A673 (cell line): Measurements from ENCODE around the gene TSHZ2. TPM values are rescaled to one million over a fixed set of nuclear protein-coding genes. Genes with fewer than 3 reads are reported as not detected.
A peak's percentile ranks its signal among the peaks of the same experiment; 100 is the strongest.

Experiments
- BruUV-seq: library from RNA; stranded (reverse); fragments of 400-500 nt; replicated peaks from 2 replicates; lab custom pipeline; 2021; lab: Mats Ljungman, UMichigan
- CTCF ChIA-PET: fragments of 300-600 bp; sonication (Branson Sonifier 250); formaldehyde crosslinking; loops from one replicate; lab custom pipeline; 2022; ENCODE audit warnings: antibody characterized with exemption; lab: Charles Lee
- POLR2A ChIA-PET: fragments of 300-600 bp; sonication (Branson Sonifier 250); formaldehyde crosslinking; loops from one replicate; lab custom pipeline; 2022; ENCODE audit warnings: antibody characterized with exemption; ENCODE audit not compliant: low non-redundant PET; lab: Charles Lee
- DNase-seq: peaks from one replicate; pipeline ENCODE4 v3.0.0-alpha.2; 2015; ENCODE audit warnings: low spot score
- H3K27ac ChIP-seq: fragments of 200-600 bp; sonication (generic); 2 replicates; pipeline ENCODE4 v1.5.1; 2016; ENCODE audit warnings: mixed run types, low read depth, mild to moderate bottlenecking, mixed read lengths, antibody characterized with exemption, low read length; ENCODE audit not compliant: poor library complexity, severe bottlenecking
- H3K27me3 ChIP-seq: fragments of 200-600 bp; sonication (generic); replicated peaks from 2 replicates; pipeline ENCODE4 v1.6.1; 2017; ENCODE audit warnings: mixed run types, low read depth, mild to moderate bottlenecking, mixed read lengths, antibody characterized with exemption, low read length; ENCODE audit not compliant: insufficient read depth, poor library complexity
- H3K36me3 ChIP-seq: fragments of 200-600 bp; sonication (generic); 2 replicates; pipeline ENCODE4 v1.6.1; 2016; ENCODE audit warnings: mixed run types, mild to moderate bottlenecking, mixed read lengths, antibody characterized with exemption, low read length; ENCODE audit not compliant: insufficient read depth, poor library complexity, severe bottlenecking
- H3K4me1 ChIP-seq: fragments of 200-600 bp; sonication (generic); 2 replicates; pipeline ENCODE4 v1.6.1; 2017; ENCODE audit warnings: mixed run types, mild to moderate bottlenecking, mixed read lengths, antibody characterized with exemption, low read length; ENCODE audit not compliant: insufficient read depth, poor library complexity, severe bottlenecking
- H3K4me3 ChIP-seq: fragments of 200-600 bp; sonication (generic); 2 replicates; pipeline ENCODE4 v1.5.1; 2016; ENCODE audit warnings: low read depth, mixed run types, mild to moderate bottlenecking, mixed read lengths, low read length; ENCODE audit not compliant: poor library complexity, severe bottlenecking
- H3K9me3 ChIP-seq: fragments of 200-600 bp; sonication (generic); 2 replicates; pipeline ENCODE4 v1.6.1; 2016; ENCODE audit warnings: mixed run types, low read depth, mild to moderate bottlenecking, mixed read lengths, antibody characterized with exemption, low read length; ENCODE audit not compliant: poor library complexity, severe bottlenecking
- EZH2 ChIP-seq: fragments of 200-600 bp; sonication (generic); IDR thresholded peaks from 2 replicates; pipeline ENCODE4 v1.6.1; 2017; ENCODE audit warnings: borderline replicate concordance, low read depth, mild to moderate bottlenecking, mixed read lengths, antibody characterized with exemption, low read length; ENCODE audit not compliant: poor library complexity, severe bottlenecking
- intact Hi-C: fragments of 100-400 bp; cut with micrococcal nuclease; formaldehyde crosslinking; loops from one replicate; pipeline ENCODE4 v1.10.0; 2022; ENCODE audit not compliant: unreplicated experiment
- total RNA-seq: library from RNA; stranded (reverse); gene quantifications from 2 replicates; pipeline ENCODE4 v1.2.3, GENCODE V29; 2021
- TF ChIP-seq, protein P1 (sequence below): fragments of 300-800, 200-600 bp; sonication (generic); conservative IDR thresholded peaks from 2 replicates; pipeline ENCODE4 v1.5.1; 2017; ENCODE audit warnings: low read depth, mild to moderate bottlenecking, antibody characterized with exemption, low read length, moderate library complexity, mixed read lengths

TSHZ2 gene
- total RNA-seq, 1 experiment from 2014 or later: 4.1 TPM

DNA sequence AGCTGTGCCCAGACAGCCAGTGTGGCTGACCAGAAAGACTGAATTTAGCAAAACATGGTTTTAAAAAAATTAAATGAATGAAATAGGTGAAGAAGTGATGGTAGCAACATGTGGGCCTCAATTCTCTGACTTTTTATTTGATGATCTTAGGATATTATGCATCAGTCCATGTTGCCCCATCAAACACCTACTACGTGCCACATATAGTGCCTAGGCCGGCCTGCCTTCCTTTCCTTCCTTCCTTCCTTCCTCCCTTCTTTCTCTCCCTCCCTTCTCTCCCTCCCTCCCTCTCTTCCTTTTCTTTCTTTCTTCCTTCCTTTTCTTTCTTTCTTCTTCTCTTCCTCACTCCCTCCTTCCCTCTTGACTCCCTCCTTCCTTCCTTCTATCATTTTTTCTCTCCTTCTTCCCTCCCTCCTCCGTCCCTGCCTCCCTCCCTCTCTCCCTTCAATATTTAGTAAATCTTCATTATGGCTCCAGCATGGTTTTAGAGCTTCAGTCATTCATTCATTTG lies 209.8 kb downstream of the TSHZ2 start:
- Histone ChIP-seq H3K4me1 (no peaks in the 10 kb centered on the region), H3K36me3 (no peaks in the 10 kb centered on the region), H3K9me3 (no peaks in the 10 kb centered on the region), H3K4me3 (no peak overlapping the region), H3K27me3 (no peaks in the 10 kb centered on the region), H3K27ac (no peak overlapping the region)
- intact Hi-C loops: no loop called here
- no TSS peak for BruUV-seq
- CTCF ChIA-PET: no interaction called here
- no peak for DNase-seq
- no peak for TF ChIP-seq EZH2
- TF ChIP-seq, protein P1, sequence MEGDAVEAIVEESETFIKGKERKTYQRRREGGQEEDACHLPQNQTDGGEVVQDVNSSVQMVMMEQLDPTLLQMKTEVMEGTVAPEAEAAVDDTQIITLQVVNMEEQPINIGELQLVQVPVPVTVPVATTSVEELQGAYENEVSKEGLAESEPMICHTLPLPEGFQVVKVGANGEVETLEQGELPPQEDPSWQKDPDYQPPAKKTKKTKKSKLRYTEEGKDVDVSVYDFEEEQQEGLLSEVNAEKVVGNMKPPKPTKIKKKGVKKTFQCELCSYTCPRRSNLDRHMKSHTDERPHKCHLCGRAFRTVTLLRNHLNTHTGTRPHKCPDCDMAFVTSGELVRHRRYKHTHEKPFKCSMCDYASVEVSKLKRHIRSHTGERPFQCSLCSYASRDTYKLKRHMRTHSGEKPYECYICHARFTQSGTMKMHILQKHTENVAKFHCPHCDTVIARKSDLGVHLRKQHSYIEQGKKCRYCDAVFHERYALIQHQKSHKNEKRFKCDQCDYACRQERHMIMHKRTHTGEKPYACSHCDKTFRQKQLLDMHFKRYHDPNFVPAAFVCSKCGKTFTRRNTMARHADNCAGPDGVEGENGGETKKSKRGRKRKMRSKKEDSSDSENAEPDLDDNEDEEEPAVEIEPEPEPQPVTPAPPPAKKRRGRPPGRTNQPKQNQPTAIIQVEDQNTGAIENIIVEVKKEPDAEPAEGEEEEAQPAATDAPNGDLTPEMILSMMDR: no peak
- POLR2A ChIA-PET: no interaction called here

- Histone ChIP-seq H3K27me3 (no peaks in the 10 kb centered on the region), H3K4me3 (no peak overlapping the region), H3K27ac (no peak overlapping the region), H3K9me3 (no peaks in the 10 kb centered on the region), H3K4me1 (no peaks in the 10 kb centered on the region), H3K36me3 (no peaks in the 10 kb centered on the region)
- no peak for DNase-seq
- ChIA-PET CTCF (no interaction called here), POLR2A (no interaction called here)
- TF ChIP-seq, protein P1: no peak
- no peak for TF ChIP-seq EZH2
- intact Hi-C loops: no loop called here
- no TSS peak for BruUV-seq
These were observed 211.0 kb downstream of the TSHZ2 start for GRCh38 chr20:53183181-53183580.

DNA sequence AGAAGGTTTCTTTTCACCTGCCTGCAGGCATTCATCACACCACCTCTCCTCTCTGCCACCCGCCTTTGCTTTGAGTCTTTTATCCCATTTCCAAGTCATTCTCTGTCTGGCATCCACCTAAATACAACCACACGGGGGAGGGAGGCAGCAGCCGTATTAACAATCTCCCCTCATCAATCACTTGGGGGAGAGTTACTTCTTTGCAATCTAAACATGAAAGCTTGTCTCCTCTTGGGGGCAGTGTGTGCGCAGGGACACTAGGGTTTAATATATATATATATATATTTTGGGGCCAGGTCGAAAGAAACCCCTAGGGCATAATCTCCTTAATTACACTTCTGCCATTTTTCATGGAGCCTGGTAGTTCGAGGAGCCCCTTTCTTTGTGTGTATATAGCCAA lies 214.5 kb downstream of the TSHZ2 start:
- TF ChIP-seq, protein P1: peak; percentile 44
- no peak for TF ChIP-seq EZH2
- Histone ChIP-seq H3K36me3 (no peaks in the 10 kb centered on the region), H3K9me3 (no peaks in the 10 kb centered on the region), H3K4me3 (no peak overlapping the region), H3K27ac (no peak overlapping the region), H3K27me3 (no peaks in the 10 kb centered on the region), H3K4me1 (no peaks in the 10 kb centered on the region)
- ChIA-PET CTCF (interaction anchor here (0.6 to 0.7 kb wide), 2 partner anchors 38 to 390 kb away, joined by 5 read pairs; no protein-coding TSS in a partner anchor), POLR2A (interaction anchor here (0.5 kb wide), 1 partner anchor 13 kb away, joined by 4 read pairs; no protein-coding TSS in a partner anchor)
- no peak for DNase-seq
- BruUV-seq: no TSS peak
- intact Hi-C loops: no loop called here
